SK-N-SH treated with all-trans-retinoic acid at 6 μM for 48 hours (cell line): ENCODE data around the gene STC2.

ENCODE experiments used
- ATAC-seq: fragments of 200-7000 bp; cut with Tn5 transposase; 3 replicates; pipeline ENCODE4 v1.9.1; 2020; ENCODE audit warnings: mild to moderate bottlenecking, moderate library complexity
- CSDC2 ChIP-seq: fragments of 250-450 bp; sonication (Bioruptor Pico); IDR thresholded peaks from 2 replicates; pipeline ENCODE4 v1.5.0; 2020; ENCODE audit warnings: mild to moderate bottlenecking, moderate library complexity
- CSRNP3 ChIP-seq: fragments of 250-450 bp; sonication (Bioruptor Pico); IDR thresholded peaks from 2 replicates; pipeline ENCODE4 v1.5.1; 2021; ENCODE audit warnings: mild to moderate bottlenecking, moderate library complexity
- ESRRG ChIP-seq: fragments of 250-450 bp; sonication (Bioruptor Pico); IDR thresholded peaks from 2 replicates; pipeline ENCODE4 v1.6.1; 2021; ENCODE audit warnings: mild to moderate bottlenecking
- GLIS3 ChIP-seq: fragments of 250-450 bp; sonication (Bioruptor Pico); IDR thresholded peaks from 2 replicates; pipeline ENCODE4 v1.5.0; 2020; ENCODE audit warnings: mild to moderate bottlenecking, moderate library complexity
- OSR1 ChIP-seq: fragments of 250-450 bp; sonication (Bioruptor Pico); IDR thresholded peaks from 2 replicates; pipeline ENCODE4 v1.8.0; 2022; ENCODE audit warnings: moderate library complexity, mild to moderate bottlenecking, inconsistent platforms
- PATZ1 ChIP-seq: fragments of 250-450 bp; sonication (Bioruptor Pico); IDR thresholded peaks from 2 replicates; pipeline ENCODE4 v1.8.0; 2020; ENCODE audit warnings: mild to moderate bottlenecking, moderate library complexity, borderline replicate concordance
- POU6F1 ChIP-seq: fragments of 250-450 bp; sonication (Bioruptor Pico); IDR thresholded peaks from 2 replicates; pipeline ENCODE4 v1.8.0; 2021; ENCODE audit warnings: low read depth, mild to moderate bottlenecking, moderate library complexity, borderline replicate concordance
- PPARA ChIP-seq: fragments of 250-450 bp; sonication (Bioruptor Pico); IDR thresholded peaks from 2 replicates; pipeline ENCODE4 v1.5.0; 2020; ENCODE audit warnings: mild to moderate bottlenecking, borderline replicate concordance
- TCF4 ChIP-seq: fragments of 250-450 bp; sonication (Bioruptor Pico); IDR thresholded peaks from 2 replicates; pipeline ENCODE4 v1.8.0; 2021; ENCODE audit warnings: mild to moderate bottlenecking, moderate library complexity, borderline replicate concordance
- TSHZ2 ChIP-seq: fragments of 250-450 bp; sonication (Bioruptor Pico); IDR thresholded peaks from 2 replicates; pipeline ENCODE4 v1.5.0; 2020; ENCODE audit warnings: mild to moderate bottlenecking, moderate library complexity
- ZC3H10 ChIP-seq: fragments of 250-450 bp; sonication (Bioruptor Pico); IDR thresholded peaks from 2 replicates; pipeline ENCODE4 v1.5.1; 2021; ENCODE audit warnings: mild to moderate bottlenecking, moderate library complexity
- ZFP3 ChIP-seq: fragments of 250-450 bp; sonication (Bioruptor Pico); IDR thresholded peaks from 2 replicates; pipeline ENCODE4 v1.5.0; 2020; ENCODE audit warnings: mild to moderate bottlenecking, moderate library complexity
- ZFP30 ChIP-seq: fragments of 450-650 bp; formaldehyde crosslinking; IDR thresholded peaks from 2 replicates; pipeline ENCODE4 v1.5.0; 2022; ENCODE audit warnings: mild to moderate bottlenecking, moderate library complexity
- ZNF565 ChIP-seq: fragments of 450-650 bp; formaldehyde crosslinking; conservative IDR thresholded peaks from 2 replicates; pipeline ENCODE4 v1.5.0; 2020; ENCODE audit warnings: low read depth, mild to moderate bottlenecking, moderate library complexity
- ZNF70 ChIP-seq: fragments of 450-650 bp; formaldehyde crosslinking; IDR thresholded peaks from 2 replicates; pipeline ENCODE4 v1.5.0; 2020; ENCODE audit warnings: mild to moderate bottlenecking, moderate library complexity

Gene STC2

GRCh38 chr5:173352366-173353349 is 24.4 kb upstream of the STC2 start:
- ATAC-seq = no peak
- TF ChIP-seq OSR1 = no peak
- no peak for TF ChIP-seq ZNF565 (CRISPR knock-in tag)
- TF ChIP-seq ZNF70 (CRISPR knock-in tag) = no peak
- TF ChIP-seq TSHZ2 (CRISPR knock-in tag) = no peak

GRCh38 chr5:173342813-173343755 is 14.9 kb upstream of the STC2 start:
- TF ChIP-seq CSRNP3 (CRISPR knock-in tag) = no peak
- no peak for TF ChIP-seq TSHZ2 (CRISPR knock-in tag)
- no peak for TF ChIP-seq ZFP30 (CRISPR knock-in tag)
- TF ChIP-seq ZNF565 (CRISPR knock-in tag) = no peak
- TF ChIP-seq ESRRG (CRISPR knock-in tag) = no peak
- no peak for ATAC-seq

- TF ChIP-seq ZFP3 (CRISPR knock-in tag) (no peak), GLIS3 (CRISPR knock-in tag) (no peak), CSDC2 (CRISPR knock-in tag) (no peak), TCF4 (no peak), ESRRG (CRISPR knock-in tag) (no peak), OSR1 (no peak), ZFP30 (CRISPR knock-in tag) (no peak), PATZ1 (CRISPR knock-in tag) (no peak)
- TF ChIP-seq, all 23 proteins: peak for 0
- no peak; the same call in 2 of the 3 replicates for ATAC-seq
Measured at GRCh38 chr5:173341961-173342430, 13.8 kb upstream of the STC2 start.

GRCh38 chr5:173340984-173341383 is 12.8 kb upstream of the STC2 start:
- ATAC-seq = no peak

More at GRCh38 chr5:173340984-173341383, 12.8 kb upstream of the STC2 start:
- TF ChIP-seq OSR1 (no peak), ZC3H10 (no peak), CSRNP3 (CRISPR knock-in tag) (no peak), GLIS3 (CRISPR knock-in tag) (no peak), ESRRG (CRISPR knock-in tag) (no peak), PPARA (CRISPR knock-in tag) (no peak), POU6F1 (CRISPR knock-in tag) (no peak)
- TF ChIP-seq, all 23 proteins: peak for 0
